NCI-H2227 treated with DMSO at 0.1 percent for 48 hours (cell line): ENCODE measurements around the gene CERS6.

Experiments used
- DNase-seq: peaks from one replicate; lab custom pipeline; 2025; lab: John Stamatoyannopoulos, UW

The CERS6 gene

GRCh38 chr2:168443818-168444217, 12.3 kb upstream of the CERS6 start:
- no peak for DNase-seq

DNA sequence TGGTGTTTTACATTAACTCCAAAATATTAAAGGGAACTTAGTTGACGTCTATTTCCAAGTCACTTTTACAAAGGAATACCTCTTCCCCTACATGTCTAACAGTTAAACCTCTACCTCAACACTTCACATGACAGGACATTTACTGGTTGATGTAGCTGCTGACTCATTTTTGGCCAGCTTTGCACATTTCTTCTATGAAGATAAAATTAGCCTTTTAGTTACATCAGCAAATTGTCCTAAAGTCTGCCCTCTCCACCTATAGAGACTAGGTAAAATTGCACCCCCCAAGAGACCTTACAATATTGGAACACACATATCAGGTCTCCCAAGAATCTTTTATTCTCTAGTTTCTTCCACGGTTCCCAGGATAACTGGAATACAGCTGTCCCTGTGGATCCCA, 10.1 kb upstream of the CERS6 start:
- no peak for DNase-seq

DNA sequence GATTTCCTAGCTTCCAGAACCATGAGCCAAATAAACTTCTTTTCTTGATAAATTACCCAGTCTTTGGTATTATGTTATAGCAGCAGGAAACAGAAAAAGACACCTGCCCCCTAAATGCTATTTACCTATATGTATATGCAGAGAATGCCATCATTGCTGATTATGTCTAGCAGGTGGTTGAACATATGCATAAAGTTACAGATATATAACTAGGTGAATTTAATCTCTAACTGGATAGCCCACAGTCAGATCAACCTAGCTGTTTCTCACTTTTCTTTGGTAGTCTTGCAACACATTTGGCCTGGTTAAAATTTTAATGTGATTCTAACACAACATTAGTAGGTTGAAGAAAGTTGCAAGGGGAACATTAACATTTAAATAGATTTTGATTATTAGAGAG, 7.1 kb upstream of the CERS6 start:
- no peak for DNase-seq

- no peak for DNase-seq
Measured at GRCh38 chr2:168449419-168449818, 6.7 kb upstream of the CERS6 start.

GRCh38 chr2:168450171-168450570, 5.9 kb upstream of the CERS6 start:
- DNase-seq: no peak

DNA sequence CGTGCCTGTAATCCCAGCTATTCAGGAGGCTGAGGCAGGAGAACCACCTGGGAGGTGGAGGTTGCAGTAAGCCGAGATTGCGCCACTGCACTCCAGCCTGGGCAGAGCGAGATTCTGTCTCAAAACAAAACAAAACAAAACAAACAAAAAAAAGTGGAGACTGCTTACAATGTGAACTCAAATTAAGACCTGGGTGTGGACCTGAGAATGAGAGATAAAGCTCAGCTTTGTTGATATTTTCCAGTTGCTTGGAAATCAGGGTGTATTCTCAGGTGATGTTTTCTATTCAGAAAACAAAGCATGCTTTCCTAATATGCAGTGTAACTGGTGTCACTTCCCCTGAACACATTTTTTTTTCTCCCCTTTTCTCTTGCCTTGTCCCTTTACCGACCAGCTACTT, 5.3 kb upstream of the CERS6 start:
- no peak for DNase-seq

DNA sequence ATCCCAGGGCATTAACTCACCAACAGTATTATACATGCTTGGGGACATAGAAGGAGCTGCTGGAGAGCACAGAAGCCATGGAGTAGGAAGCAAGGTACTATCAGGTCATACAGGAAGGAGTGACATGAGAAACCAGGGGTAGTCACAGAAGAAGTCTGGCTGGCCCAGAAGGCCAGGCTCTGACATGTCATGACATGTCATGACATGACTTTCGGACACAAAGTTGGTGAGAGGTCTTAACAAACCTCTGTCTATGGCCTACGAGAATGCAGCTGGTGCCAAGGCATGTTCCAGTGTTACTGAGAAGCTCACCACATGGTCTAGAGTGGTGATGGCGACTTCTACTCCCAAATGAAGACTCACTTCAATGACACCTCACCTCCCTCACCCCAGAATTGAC, 3.3 kb upstream of the CERS6 start:
- DNase-seq: no peak

GRCh38 chr2:168453404-168453803, 2.7 kb upstream of the CERS6 start:
- DNase-seq: no peak

- DNase-seq: no peak
Measured at GRCh38 chr2:168454737-168455644, 1.1 kb upstream of the CERS6 start.

GRCh38 chr2:168456521-168457189, 583 bp downstream of the CERS6 start:
- DNase-seq: peak; percentile 40

DNA sequence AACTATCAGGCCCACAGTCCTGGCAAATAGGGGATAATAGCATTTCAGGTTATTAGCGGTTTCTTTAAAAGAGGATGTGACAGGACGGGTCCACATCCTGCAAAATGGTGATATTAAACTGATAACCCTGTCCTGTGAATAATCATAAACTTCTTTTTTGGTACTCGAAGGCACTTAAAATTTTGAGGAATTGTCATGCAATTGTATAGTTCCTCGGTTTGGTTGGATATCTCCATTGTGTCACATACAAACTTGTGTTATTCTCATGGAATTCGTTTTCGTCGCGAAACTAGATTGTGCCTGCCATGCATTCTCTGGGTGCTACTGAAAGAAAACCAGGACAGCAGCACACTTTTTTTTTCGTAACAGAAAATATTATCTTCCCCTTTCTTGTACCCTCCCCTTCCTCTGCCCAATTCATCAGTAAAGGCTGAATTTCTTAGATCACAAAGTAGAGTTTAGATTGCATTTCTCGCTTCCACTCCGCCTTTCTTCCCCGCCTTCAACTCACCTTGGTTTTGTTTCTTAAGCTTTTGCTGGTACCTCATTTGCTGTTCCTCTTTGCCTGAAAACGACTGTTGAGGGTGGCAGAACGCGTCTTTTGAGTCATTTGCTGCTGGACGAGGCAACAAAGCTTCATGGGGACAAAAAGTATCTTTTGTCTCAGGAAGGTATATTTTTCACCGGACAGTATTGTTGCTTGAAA, 1.3 kb downstream of the CERS6 start:
- peak; percentile 34 for DNase-seq

GRCh38 chr2:168458139-168458538, 2.1 kb downstream of the CERS6 start:
- DNase-seq: no peak

- DNase-seq: no peak
Measured at GRCh38 chr2:168459256-168459655, 3.2 kb downstream of the CERS6 start.

DNA sequence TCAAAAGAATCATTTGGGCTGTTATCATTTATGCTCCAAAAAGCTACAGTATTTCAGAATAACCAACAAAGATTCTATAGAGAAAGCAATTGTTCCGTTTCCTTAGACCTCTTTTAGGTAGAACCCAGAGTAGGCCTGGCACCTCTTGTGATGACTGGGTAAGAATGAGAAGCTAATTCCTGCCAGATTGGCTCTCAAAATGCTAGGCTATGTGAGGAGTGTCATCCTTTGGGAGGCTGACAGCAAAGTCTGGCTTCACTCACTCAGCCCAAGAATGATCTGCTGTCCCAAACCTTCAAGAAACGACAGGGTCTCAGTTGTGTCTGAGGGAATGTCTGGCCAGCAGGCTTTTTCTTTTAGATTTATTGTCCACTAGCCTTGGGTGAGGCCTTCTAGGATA, 4.5 kb downstream of the CERS6 start:
- DNase-seq: no peak

- DNase-seq: no peak
Measured at GRCh38 chr2:168461178-168461941, 5.3 kb downstream of the CERS6 start.

DNA sequence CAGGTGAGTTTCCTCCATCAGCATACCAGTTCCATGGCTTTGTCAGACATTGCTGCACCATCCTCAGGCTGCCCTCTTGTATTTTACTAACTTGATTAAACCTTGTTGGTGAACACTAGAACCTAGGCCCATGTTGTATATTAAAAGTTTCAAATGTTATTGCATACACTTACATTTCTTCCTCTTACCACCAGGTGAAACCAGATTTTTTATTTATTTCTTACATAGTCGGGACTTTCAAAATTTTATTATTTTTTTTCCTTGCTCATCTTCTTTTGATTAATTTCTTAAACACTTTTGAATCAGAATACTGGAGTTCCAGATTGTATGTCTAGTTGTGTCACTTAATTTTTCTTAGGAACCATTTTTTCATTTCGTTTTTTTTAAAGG, 5.9 kb downstream of the CERS6 start:
- no peak for DNase-seq

- DNase-seq: no peak
Measured at GRCh38 chr2:168462543-168463045, 6.5 kb downstream of the CERS6 start.

DNA sequence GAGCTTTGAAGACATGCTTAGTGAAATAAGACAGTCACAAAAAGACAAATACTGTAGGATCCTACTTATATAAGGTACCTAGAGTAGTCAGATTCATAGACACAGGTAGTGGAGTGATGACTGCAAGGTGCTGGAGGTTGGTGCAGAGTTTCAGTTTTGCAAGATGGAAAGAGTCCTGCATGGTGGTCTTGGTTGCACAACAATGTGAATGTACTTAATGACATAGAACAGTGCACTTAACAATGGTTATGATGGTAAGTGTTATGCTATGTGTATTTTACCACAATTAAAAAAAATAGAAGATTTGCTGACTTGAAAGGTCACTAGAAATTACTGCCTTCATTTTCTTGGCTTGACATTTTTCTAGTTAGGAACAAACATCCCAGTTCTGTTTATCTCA, 9.5 kb downstream of the CERS6 start:
- no peak for DNase-seq

GRCh38 chr2:168466190-168466737, 10.2 kb downstream of the CERS6 start:
- no peak for DNase-seq

- DNase-seq: peak; percentile 17
Measured at GRCh38 chr2:168466834-168467565, 10.9 kb downstream of the CERS6 start.

DNA sequence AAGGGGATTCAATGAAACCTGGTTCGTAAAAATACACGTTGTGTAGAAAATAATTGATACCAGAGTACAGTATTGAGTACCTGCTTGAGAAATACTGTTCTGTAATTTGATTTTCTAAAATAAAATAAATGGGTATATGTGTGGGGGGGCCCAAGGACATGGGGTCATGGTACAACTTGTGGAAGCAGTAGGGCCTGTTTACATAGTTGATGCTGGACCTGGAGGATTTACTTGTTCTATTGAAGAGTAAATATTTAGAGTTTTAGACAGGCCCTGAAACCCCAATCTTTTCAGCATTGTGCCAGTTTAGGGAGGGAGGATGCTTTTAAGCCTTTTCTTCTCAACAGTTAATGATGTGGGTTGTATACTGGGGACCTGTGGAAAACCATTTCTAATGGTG, 11.7 kb downstream of the CERS6 start:
- DNase-seq: no peak
